WTC11 (cell line): Measurements from ENCODE around the gene MYCBP2. TPM values are rescaled to one million over a fixed set of nuclear protein-coding genes. Genes with fewer than 3 reads are reported as not detected.

Source experiments
- ATAC-seq: fragments of 200-7000 bp; cut with Tn5 transposase; 2 replicates; pipeline ENCODE4 v1.10.0; 2021; ENCODE audit warnings: mild to moderate bottlenecking, moderate library complexity
- CTCF ChIA-PET: fragments of 300-600 bp; sonication (Branson Sonifier 250); formaldehyde crosslinking; loops from one replicate; lab custom pipeline; 2021; ENCODE audit warnings: antibody characterized with exemption; lab: Charles Lee
- POLR2A ChIA-PET: fragments of 350-600 bp; sonication (Branson Sonifier 250); formaldehyde crosslinking; loops from one replicate; lab custom pipeline; 2021; ENCODE audit warnings: antibody characterized with exemption; lab: Charles Lee
- DNase-seq: peaks from one replicate; pipeline ENCODE4 v3.0.0; 2021; ENCODE audit warnings: low spot score
- H3K27ac Mint-ChIP-seq: 2 replicates; pipeline ENCODE4 v1.8.0; 2021; ENCODE audit warnings: mixed read lengths
- H3K27me3 Mint-ChIP-seq: 2 replicates; pipeline ENCODE4 v1.8.0; 2021; ENCODE audit warnings: low read depth, mild to moderate bottlenecking, moderate library complexity, mixed read lengths
- H3K36me3 Mint-ChIP-seq: 2 replicates; pipeline ENCODE4 v1.8.0; 2021; ENCODE audit warnings: mixed read lengths
- H3K4me1 Mint-ChIP-seq: 2 replicates; pipeline ENCODE4 v1.8.0; 2022; ENCODE audit warnings: mixed read lengths
- H3K4me3 Mint-ChIP-seq: 2 replicates; pipeline ENCODE4 v1.8.0; 2021; ENCODE audit warnings: mild to moderate bottlenecking, moderate library complexity, mixed read lengths
- H3K9me3 Mint-ChIP-seq: 2 replicates; pipeline ENCODE4 v1.8.0; 2021; ENCODE audit warnings: mixed read lengths
- ATF2 ChIP-seq: sonication (generic); formaldehyde crosslinking; IDR thresholded peaks from 2 replicates; pipeline ENCODE4 v1.8.1; 2022; ENCODE audit warnings: low read depth, missing genetic modification reagents, borderline replicate concordance
- ATF3 ChIP-seq: sonication (generic); formaldehyde crosslinking; conservative IDR thresholded peaks from 2 replicates; pipeline ENCODE4 v1.8.1; 2022; ENCODE audit warnings: mild to moderate bottlenecking, missing genetic modification reagents
- CREB1 ChIP-seq: sonication (generic); formaldehyde crosslinking; IDR thresholded peaks from 2 replicates; pipeline ENCODE4 v1.8.0; 2023; ENCODE audit warnings: mild to moderate bottlenecking, missing genetic modification reagents
- E2F1 ChIP-seq: sonication (generic); formaldehyde crosslinking; IDR thresholded peaks from 2 replicates; pipeline ENCODE4 v1.8.0; 2022; ENCODE audit warnings: mild to moderate bottlenecking, missing genetic modification reagents
- FOXJ3 ChIP-seq: sonication (generic); formaldehyde crosslinking; IDR thresholded peaks from 2 replicates; pipeline ENCODE4 v1.9.0; 2021; ENCODE audit warnings: missing genetic modification reagents, mild to moderate bottlenecking, borderline replicate concordance
- GRHL2 ChIP-seq: fragments of 250-450 bp; sonication (Bioruptor Pico); IDR thresholded peaks from 2 replicates; pipeline ENCODE4 v1.8.0; 2022; ENCODE audit warnings: mild to moderate bottlenecking, moderate library complexity; ENCODE audit not compliant: insufficient replicate concordance, severe bottlenecking
- IRF1 ChIP-seq: sonication (generic); formaldehyde crosslinking; IDR thresholded peaks from 2 replicates; pipeline ENCODE4 v1.8.0; 2023; ENCODE audit warnings: missing genetic modification reagents
- RORB ChIP-seq: fragments of 250-450 bp; sonication (Bioruptor Pico); IDR thresholded peaks from 2 replicates; pipeline ENCODE4 v1.9.0; 2021; ENCODE audit warnings: mild to moderate bottlenecking
- SP1 ChIP-seq: sonication (generic); formaldehyde crosslinking; conservative IDR thresholded peaks from 2 replicates; pipeline ENCODE4 v1.8.1; 2022; ENCODE audit warnings: missing genetic modification reagents
- STAT6 ChIP-seq: sonication (generic); formaldehyde crosslinking; conservative IDR thresholded peaks from 2 replicates; pipeline ENCODE4 v1.8.1; 2023; ENCODE audit warnings: mild to moderate bottlenecking, low read depth, missing genetic modification reagents, moderate library complexity
- TEAD4 ChIP-seq: sonication (generic); formaldehyde crosslinking; IDR thresholded peaks from 2 replicates; pipeline ENCODE4 v1.8.0; 2022; ENCODE audit warnings: mild to moderate bottlenecking, missing genetic modification reagents
- USF1 ChIP-seq: sonication (generic); formaldehyde crosslinking; IDR thresholded peaks from 2 replicates; pipeline ENCODE4 v1.8.0; 2022; ENCODE audit warnings: mild to moderate bottlenecking, missing genetic modification reagents
- USF2 ChIP-seq: sonication (generic); formaldehyde crosslinking; IDR thresholded peaks from 2 replicates; pipeline ENCODE4 v1.8.1; 2023; ENCODE audit warnings: mild to moderate bottlenecking, missing genetic modification reagents, moderate library complexity
- ZBTB21 ChIP-seq: sonication (generic); formaldehyde crosslinking; IDR thresholded peaks from 2 replicates; pipeline ENCODE4 v1.8.1; 2023; ENCODE audit warnings: mild to moderate bottlenecking, missing genetic modification reagents, borderline replicate concordance
- ZNF232 ChIP-seq: sonication (generic); formaldehyde crosslinking; IDR thresholded peaks from 2 replicates; pipeline ENCODE4 v1.8.0; 2022; ENCODE audit warnings: mild to moderate bottlenecking, missing genetic modification reagents
- ZNF263 ChIP-seq: sonication (generic); formaldehyde crosslinking; IDR thresholded peaks from 2 replicates; pipeline ENCODE4 v1.8.1; 2022; ENCODE audit warnings: low read depth, mild to moderate bottlenecking, moderate library complexity, missing genetic modification reagents
- ZNF416 ChIP-seq: fragments of 250-450 bp; sonication (Bioruptor Pico); IDR thresholded peaks from 2 replicates; pipeline ENCODE4 v1.9.0; 2021; ENCODE audit warnings: mild to moderate bottlenecking, inconsistent platforms
- ZSCAN18 ChIP-seq: fragments of 250-450 bp; sonication (Bioruptor Pico); IDR thresholded peaks from 2 replicates; pipeline ENCODE4 v2.1.2; 2022; ENCODE audit warnings: mild to moderate bottlenecking, moderate library complexity
- total RNA-seq: library from RNA; stranded (reverse); gene quantifications from 3 replicates; pipeline ENCODE4 v1.2.3, GENCODE V29; 2021

MYCBP2 gene
- total RNA-seq, 1 experiment from 2014 or later: 54.3 TPM

GRCh38 chr13:77084755-77085154 lies 242.1 kb downstream of the MYCBP2 start:
- no peak for TF ChIP-seq ZBTB21
- TF ChIP-seq GRHL2 (CRISPR knock-in tag): no peak
- TF ChIP-seq CREB1 (CRISPR knock-in tag): no peak
- no peak for TF ChIP-seq USF1 (CRISPR knock-in tag)
- no peak for TF ChIP-seq SP1 (CRISPR knock-in tag)
- TF ChIP-seq E2F1 (CRISPR knock-in tag): no peak
- TF ChIP-seq USF2 (CRISPR knock-in tag): no peak
- TF ChIP-seq ZSCAN18 (CRISPR knock-in tag): no peak
- no peak for TF ChIP-seq ZNF416 (CRISPR knock-in tag)
- TF ChIP-seq ZNF232 (CRISPR knock-in tag): no peak
- no peak for TF ChIP-seq TEAD4 (CRISPR knock-in tag)
- TF ChIP-seq FOXJ3 (CRISPR knock-in tag): no peak
- no peak for TF ChIP-seq STAT6
- TF ChIP-seq ATF2: no peak
- no peak for TF ChIP-seq RORB (CRISPR knock-in tag)
- TF ChIP-seq ATF3 (CRISPR knock-in tag): no peak
- TF ChIP-seq IRF1 (CRISPR knock-in tag): no peak
- TF ChIP-seq ZNF263 (CRISPR knock-in tag): no peak
- no peak for DNase-seq
- peaks cover 9% of the 10 kb centered on the region for H3K4me1 Mint-ChIP-seq
- peaks cover 7% of the 10 kb centered on the region; the same call in 1 of the 2 replicates for H3K9me3 Mint-ChIP-seq
- H3K27me3 Mint-ChIP-seq: no peaks in the 10 kb centered on the region
- no peak overlapping the region for H3K27ac Mint-ChIP-seq
- POLR2A ChIA-PET: no interaction called here
- CTCF ChIA-PET: no interaction called here
- peaks cover 31% of the 10 kb centered on the region for H3K36me3 Mint-ChIP-seq
- ATAC-seq: no peak
- H3K4me3 Mint-ChIP-seq: no peak overlapping the region
